Gastrocnemius medialis (tissue), 4 donors: Measurements from ENCODE around the gene NMBR.

Experiments used
- CTCF ChIP-seq, 5 experiments: fragments of 450-650 bp in 3 of 5; fragments of 200-600 bp in 2 of 5; sonication (generic) in 2 of 5; IDR thresholded peaks in 4 of 5; conservative IDR thresholded peaks in 1 of 5; 1 replicate in 4 of 5; 2 replicates in 1 of 5; pipeline ENCODE4 v1.5.1; 2016 to 2019; ENCODE audit warnings: antibody characterized with exemption in 5 of 5, mild to moderate bottlenecking in 3 of 5, moderate library complexity in 3 of 5
- POLR2A ChIP-seq, 2 donors: fragments of 450-650 bp; IDR thresholded peaks; one replicate each; pipeline ENCODE4 v1.6.1; 2017; ENCODE audit warnings: antibody characterized with exemption in 2 of 2, mild to moderate bottlenecking in 2 of 2, moderate library complexity in 2 of 2

- TF ChIP-seq CTCF (IDR thresholded peaks at IDR 0.05 in 4 of 5, conservative IDR thresholded peaks at IDR 0.05 in 1 of 5) (no peak), POLR2A (IDR thresholded peaks at IDR 0.05) (no peak)
Observed at GRCh38 chr6:142172758-142173157, 25.8 kb upstream of the NMBR start.
